Measurements from ENCODE around the gene PEG3. TPM values are rescaled to one million over a fixed set of nuclear protein-coding genes. Genes with fewer than 3 reads are reported as not detected.

PEG3 gene
- total and polyA plus RNA-seq, 9 of the 15 experiments (the other 6 are each of a cell fraction or from before 2014, with no cell fraction given): 0.04 to 0.40 TPM; not detected in 7

GRCh38 chr19:56838024-56838908 is 2.3 kb downstream of the PEG3 start:
- no peaks in the 10 kb centered on the region for H3K79me2 ChIP-seq (ENCODE audit: control insufficient read depth, insufficient read depth, low read length)
- no peak for ATAC-seq
- H3K9ac ChIP-seq (ENCODE audit: insufficient read depth in 1 of 2, low read depth in 2 of 2, low read length in 2 of 2): no peak overlapping the region
- no peaks in the 10 kb centered on the region for H3K36me3 ChIP-seq (ENCODE audit: control insufficient read depth, insufficient read depth, low read length)
- H3K4me1 ChIP-seq (replicated peaks in 1 of 2; ENCODE audit: control insufficient read depth in 2 of 2, insufficient read depth in 2 of 2, low read length in 2 of 2): no peaks in the 10 kb centered on the region
- peaks cover 2% of the 10 kb centered on the region; the same call in 1 of the 2 replicates for H3K9me3 ChIP-seq (replicated peaks; ENCODE audit: control insufficient read depth, insufficient read depth, low read depth, low read length)
- no peak overlapping the region for H3K4me3 ChIP-seq
- POLR2A ChIA-PET: no interaction called here
- 52% methylated on average over 31 of the region's 44 CpGs for WGBS (ENCODE audit: insufficient coverage, low coverage, missing lambda C conversion rate)
- no peak for DNase-seq (ENCODE audit: extremely low read depth in 1 of 4, low spot score in 3 of 4)
- in situ Hi-C loops (cut with MboI): no loop called here
- H3K27me3 ChIP-seq (ENCODE audit: control insufficient read depth in 2 of 2, insufficient read depth in 2 of 2, low read length in 2 of 2): no peaks in the 10 kb centered on the region
- no peaks in the 10 kb centered on the region for H4K20me1 ChIP-seq (replicated peaks; ENCODE audit: control insufficient read depth, insufficient read depth, low read length)
- H3K27ac ChIP-seq (ENCODE audit: extremely low read depth, low read depth, low read length): no peak overlapping the region
- H3K4me2 ChIP-seq (ENCODE audit: insufficient read depth, low read length): no peak overlapping the region
- CTCF ChIA-PET (ENCODE audit: low intra/inter-chr PET ratio): no interaction called here
- intact Hi-C loops (cut with micrococcal nuclease): no loop called here
- no TSS peak for BruUV-seq (replicated peaks)
- no peak for FAIRE-seq
- no peaks in the 10 kb centered on the region for H3K9me1 ChIP-seq (ENCODE audit: control insufficient read depth, insufficient read depth, low read length)
- no peak overlapping the region for H2AFZ ChIP-seq (ENCODE audit: low read depth, low read length)
- TF ChIP-seq ZNF639 (CRISPR knock-in tag; conservative IDR thresholded peaks at IDR 0.05 in 1 of 2, IDR thresholded peaks at IDR 0.05 in 1 of 2) (no peak), HOMEZ (CRISPR knock-in tag; IDR thresholded peaks at IDR 0.05) (no peak), CHD7 (IDR thresholded peaks at IDR 0.05; ENCODE audit: low read depth, low read length) (no peak)
